GM12878 (cell line): Measurements from ENCODE around the gene NUPR1.

ENCODE experiments used
- ATF3 ChIP-seq: IDR thresholded peaks from 2 replicates; pipeline ENCODE4 v1.6.1; 2011; ENCODE audit warnings: low read depth, mild to moderate bottlenecking, low read length, moderate library complexity, borderline replicate concordance; ENCODE audit errors: extremely low read depth
- CTCF ChIP-seq, 3 experiments: IDR thresholded peaks in 2 of 3; conservative IDR thresholded peaks in 1 of 3; 2 replicates each; pipeline ENCODE4 v1.5.1; 2011; ENCODE audit warnings: low read depth in 3 of 3, low read length in 3 of 3, mild to moderate bottlenecking in 3 of 3, control low read depth in 2 of 3, moderate library complexity in 2 of 3, inconsistent platforms in 1 of 3, mixed read lengths in 1 of 3; ENCODE audit not compliant: control insufficient read depth in 2 of 3, insufficient read depth in 1 of 3; ENCODE audit errors: extremely low read depth in 1 of 3
- EGR1 ChIP-seq, 2 experiments: IDR thresholded peaks; 1 replicate in 1 of 2; 2 replicates in 1 of 2; pipeline ENCODE4 v1.6.1; 2011 to 2012; ENCODE audit warnings: low read depth in 2 of 2, low read length in 2 of 2, borderline replicate concordance in 1 of 2, mild to moderate bottlenecking in 1 of 2, moderate library complexity in 1 of 2
- ESRRA ChIP-seq: IDR thresholded peaks from 2 replicates; pipeline ENCODE4 v1.6.1; 2012; ENCODE audit warnings: mild to moderate bottlenecking, low read length, improper control_type of control experiment
- FOXK2 ChIP-seq: fragments of 450-650 bp; IDR thresholded peaks from 2 replicates; pipeline ENCODE4 v1.6.1; 2017; ENCODE audit warnings: mild to moderate bottlenecking, moderate library complexity
- JUND ChIP-seq: IDR thresholded peaks from 2 replicates; pipeline ENCODE4 v1.6.1; 2012; ENCODE audit warnings: low read depth, mild to moderate bottlenecking, low read length, improper control_type of control experiment, moderate library complexity
- MLLT1 ChIP-seq: fragments of 450-650 bp; IDR thresholded peaks from 2 replicates; pipeline ENCODE4 v1.6.1; 2016; ENCODE audit warnings: mild to moderate bottlenecking
- PAX5 ChIP-seq: IDR thresholded peaks from 2 replicates; pipeline ENCODE4 v1.6.1; 2011; ENCODE audit warnings: low read depth, low read length, borderline replicate concordance
- REST ChIP-seq: IDR thresholded peaks from 2 replicates; pipeline ENCODE4 v1.6.1; 2012; ENCODE audit warnings: mild to moderate bottlenecking, low read depth, low read length
- SIN3A ChIP-seq: IDR thresholded peaks from 2 replicates; pipeline ENCODE4 v1.6.1; 2012; ENCODE audit warnings: low read depth, low read length, improper control_type of control experiment
- SMC3 ChIP-seq: IDR thresholded peaks from 2 replicates; pipeline ENCODE4 v1.6.1; 2011; ENCODE audit warnings: low read length, improper control_type of control experiment, borderline replicate concordance
- TAF1 ChIP-seq: IDR thresholded peaks from 2 replicates; pipeline ENCODE4 v1.6.1; 2011; ENCODE audit warnings: mild to moderate bottlenecking, low read depth, low read length, borderline replicate concordance
- TCF3 ChIP-seq: IDR thresholded peaks from 2 replicates; pipeline ENCODE4 v1.6.1; 2012; ENCODE audit warnings: low read depth, mild to moderate bottlenecking, low read length, borderline replicate concordance; ENCODE audit not compliant: insufficient read depth

GRCh38 chr16:28548306-28548802 lies 9.6 kb upstream of the NUPR1 start:
- no peak for TF ChIP-seq PAX5
- TF ChIP-seq TAF1, result no peak
- no peak for TF ChIP-seq REST
- no peak for TF ChIP-seq CTCF (IDR thresholded peaks at IDR 0.05 in 2 of 3, conservative IDR thresholded peaks at IDR 0.05 in 1 of 3; ENCODE audit: control insufficient read depth in 2 of 3, extremely low read depth in 1 of 3, insufficient read depth in 1 of 3, low read depth in 3 of 3, low read length in 3 of 3)
- TF ChIP-seq TCF3, result no peak
- TF ChIP-seq SIN3A, result no peak
- no peak for TF ChIP-seq ATF3
- no peak for TF ChIP-seq MLLT1
- no peak for TF ChIP-seq EGR1 (IDR thresholded peaks at IDR 0.05; ENCODE audit: borderline replicate concordance in 1 of 2, low read depth in 2 of 2, low read length in 2 of 2)
- no peak for TF ChIP-seq FOXK2
- TF ChIP-seq SMC3, result no peak
- TF ChIP-seq ESRRA, result no peak
- no peak for TF ChIP-seq JUND
